ENCODE data around the gene GRIK1.

The GRIK1 gene

DNA sequence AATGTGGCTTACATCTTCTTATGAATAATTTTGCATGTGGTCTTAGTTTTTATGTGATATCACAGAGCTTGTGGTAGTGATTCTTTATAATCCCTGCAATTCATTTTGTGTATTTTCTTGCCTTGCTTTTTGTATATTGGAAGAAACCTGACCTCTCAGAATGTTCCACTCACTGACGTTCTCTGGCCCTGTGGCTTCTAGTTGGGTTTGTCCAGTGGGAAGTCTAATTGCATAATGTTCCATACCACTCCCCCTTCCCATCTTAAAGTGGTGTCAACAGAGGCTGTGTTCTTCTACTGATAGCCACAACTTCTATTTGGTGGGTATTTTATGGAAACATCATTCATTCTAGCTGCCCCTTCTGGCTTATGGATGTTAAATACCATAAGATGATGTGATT lies 415.7 kb downstream of the GRIK1 start:
- Histone ChIP-seq H3K9ac (ENCODE audit: low read length) (no peak overlapping the region), H3K79me2 (ENCODE audit: control insufficient read depth, insufficient read depth, low read length, poor library complexity) (no peaks in the 10 kb centered on the region), H3K4me2 (ENCODE audit: low read length) (no peak overlapping the region), H2AFZ (ENCODE audit: insufficient read depth, low read length, poor library complexity) (no peak overlapping the region), H3K14ac (ENCODE audit: low read length) (no peak overlapping the region), H2BK5ac (ENCODE audit: low read depth, low read length, poor library complexity) (no peak overlapping the region), H3K4me3 (ENCODE audit: low read depth, low read length) (no peak overlapping the region), H2BK120ac (ENCODE audit: insufficient read depth, low read length, poor library complexity) (no peak overlapping the region), H3K23ac (ENCODE audit: low read length) (no peak overlapping the region), H3K4ac (ENCODE audit: low read depth, low read length) (no peak overlapping the region), H3K79me1 (ENCODE audit: low read length) (no peaks in the 10 kb centered on the region), H3K4me1 (ENCODE audit: control insufficient read depth in 1 of 2, insufficient read depth in 2 of 2, low read length in 2 of 2) (no peaks in the 10 kb centered on the region), H4K8ac (ENCODE audit: low read depth, low read length) (no peak overlapping the region), H4K12ac (ENCODE audit: low read depth, low read length) (no peak overlapping the region), H3K18ac (ENCODE audit: low read length) (no peak overlapping the region), H4K91ac (ENCODE audit: low read depth, low read length) (no peak overlapping the region), H3K27me3 (ENCODE audit: insufficient read depth, low read length) (no peaks in the 10 kb centered on the region), H3K27ac (ENCODE audit: low read depth, low read length) (no peak overlapping the region), H3K36me3 (ENCODE audit: control insufficient read depth in 1 of 2, insufficient read depth in 2 of 2, low read length in 2 of 2) (no peaks in the 10 kb centered on the region), H2AK5ac (ENCODE audit: low read length) (no peak overlapping the region), H2BK12ac (ENCODE audit: low read length) (no peak overlapping the region), H3K9me3 (ENCODE audit: insufficient read depth, low read depth, low read length) (peaks cover 7% of the 10 kb centered on the region)
- whole genome bisulfite sequencing (ENCODE audit: extremely low coverage, insufficient coverage, insufficient read length): no CpG with 5 or more reads among the region's 1 CpG
- DNase-seq: no peak

DNA sequence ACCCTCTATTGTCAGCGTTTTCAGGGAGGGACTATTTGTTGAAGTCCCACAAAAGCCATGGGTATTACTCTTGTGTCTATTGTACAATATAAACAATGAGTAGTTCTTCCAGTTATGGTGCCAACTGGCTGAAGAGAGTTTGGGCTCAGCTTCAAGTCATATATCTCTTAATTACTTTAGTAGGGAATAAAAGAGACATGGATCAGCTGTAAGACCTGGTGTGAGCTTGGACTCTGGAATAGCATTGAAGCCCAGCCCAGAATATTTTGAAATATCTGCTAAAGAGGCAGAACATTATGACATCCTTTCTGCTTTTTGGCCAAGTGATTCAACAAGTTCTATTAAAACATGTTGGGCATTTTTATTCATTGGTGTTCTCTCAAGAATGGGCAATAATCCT lies 416.1 kb downstream of the GRIK1 start:
- Histone ChIP-seq H3K79me1 (ENCODE audit: low read length) (no peaks in the 10 kb centered on the region), H3K4me3 (ENCODE audit: low read depth, low read length) (no peak overlapping the region), H2BK5ac (ENCODE audit: low read depth, low read length, poor library complexity) (no peak overlapping the region), H2AK5ac (ENCODE audit: low read length) (no peak overlapping the region), H2AFZ (ENCODE audit: insufficient read depth, low read length, poor library complexity) (no peak overlapping the region), H3K36me3 (ENCODE audit: control insufficient read depth in 1 of 2, insufficient read depth in 2 of 2, low read length in 2 of 2) (no peaks in the 10 kb centered on the region), H3K9me3 (ENCODE audit: insufficient read depth, low read depth, low read length) (peaks cover 7% of the 10 kb centered on the region), H3K79me2 (ENCODE audit: control insufficient read depth, insufficient read depth, low read length, poor library complexity) (no peaks in the 10 kb centered on the region), H3K4me1 (ENCODE audit: control insufficient read depth in 1 of 2, insufficient read depth in 2 of 2, low read length in 2 of 2) (no peaks in the 10 kb centered on the region), H4K8ac (ENCODE audit: low read depth, low read length) (no peak overlapping the region), H2BK12ac (ENCODE audit: low read length) (no peak overlapping the region), H3K14ac (ENCODE audit: low read length) (no peak overlapping the region), H4K91ac (ENCODE audit: low read depth, low read length) (no peak overlapping the region), H2BK120ac (ENCODE audit: insufficient read depth, low read length, poor library complexity) (no peak overlapping the region), H3K4me2 (ENCODE audit: low read length) (no peak overlapping the region), H3K27ac (ENCODE audit: low read depth, low read length) (no peak overlapping the region), H3K27me3 (ENCODE audit: insufficient read depth, low read length) (no peaks in the 10 kb centered on the region), H3K4ac (ENCODE audit: low read depth, low read length) (no peak overlapping the region), H3K23ac (ENCODE audit: low read length) (no peak overlapping the region), H4K12ac (ENCODE audit: low read depth, low read length) (no peak overlapping the region), H3K18ac (ENCODE audit: low read length) (no peak overlapping the region), H3K9ac (ENCODE audit: low read length) (no peak overlapping the region)
- DNase-seq: no peak
- WGBS (ENCODE audit: extremely low coverage, insufficient coverage, insufficient read length): no CpG with 5 or more reads among the region's 1 CpG

DNA sequence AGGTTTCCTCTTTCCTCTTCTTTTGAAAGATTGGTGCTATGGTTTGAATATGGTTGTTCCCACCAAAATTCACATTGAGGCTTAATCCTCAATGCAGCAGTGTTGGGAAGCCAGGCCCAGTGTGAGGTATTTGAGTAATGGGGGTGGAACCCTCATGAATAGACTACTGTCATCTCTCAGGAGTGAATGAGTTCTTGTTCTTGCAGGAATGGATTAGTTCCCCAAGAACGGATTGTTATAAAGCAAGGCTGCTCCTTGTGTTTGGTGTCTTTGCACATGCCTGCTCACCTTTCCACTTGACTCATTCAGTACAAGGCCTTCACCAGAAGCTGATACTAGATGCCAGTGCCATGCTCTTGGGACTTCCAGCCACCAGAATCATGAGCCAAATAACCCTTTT lies 417.9 kb downstream of the GRIK1 start:
- no peak overlapping the region for H3K14ac ChIP-seq (ENCODE audit: low read length)
- WGBS (ENCODE audit: extremely low coverage, insufficient coverage, insufficient read length): no CpG with 5 or more reads among the region's 1 CpG
- H3K4me2 ChIP-seq (ENCODE audit: low read length): no peak overlapping the region
- no peak overlapping the region for H2AFZ ChIP-seq (ENCODE audit: insufficient read depth, low read length, poor library complexity)
- H2AK5ac ChIP-seq (ENCODE audit: low read length): no peak overlapping the region
- no peak overlapping the region for H3K4ac ChIP-seq (ENCODE audit: low read depth, low read length)
- H3K79me2 ChIP-seq (ENCODE audit: control insufficient read depth, insufficient read depth, low read length, poor library complexity): no peaks in the 10 kb centered on the region
- H3K27ac ChIP-seq (ENCODE audit: low read depth, low read length): no peak overlapping the region
- H4K91ac ChIP-seq (ENCODE audit: low read depth, low read length): no peak overlapping the region
- no peak overlapping the region for H2BK5ac ChIP-seq (ENCODE audit: low read depth, low read length, poor library complexity)
- no peak for DNase-seq
- H3K9ac ChIP-seq (ENCODE audit: low read length): no peak overlapping the region
- H3K9me3 ChIP-seq (ENCODE audit: insufficient read depth, low read depth, low read length): peaks cover 6% of the 10 kb centered on the region
- no peak overlapping the region for H2BK12ac ChIP-seq (ENCODE audit: low read length)
- H3K27me3 ChIP-seq (ENCODE audit: insufficient read depth, low read length): no peaks in the 10 kb centered on the region
- no peaks in the 10 kb centered on the region for H3K4me1 ChIP-seq (ENCODE audit: control insufficient read depth in 1 of 2, insufficient read depth in 2 of 2, low read length in 2 of 2)
- no peak overlapping the region for H4K12ac ChIP-seq (ENCODE audit: low read depth, low read length)
- H3K23ac ChIP-seq (ENCODE audit: low read length): no peak overlapping the region
- no peaks in the 10 kb centered on the region for H3K36me3 ChIP-seq (ENCODE audit: control insufficient read depth in 1 of 2, insufficient read depth in 2 of 2, low read length in 2 of 2)
- H3K79me1 ChIP-seq (ENCODE audit: low read length): no peaks in the 10 kb centered on the region
- H4K8ac ChIP-seq (ENCODE audit: low read depth, low read length): no peak overlapping the region
- no peak overlapping the region for H2BK120ac ChIP-seq (ENCODE audit: insufficient read depth, low read length, poor library complexity)
- H3K18ac ChIP-seq (ENCODE audit: low read length): no peak overlapping the region
- H3K4me3 ChIP-seq (ENCODE audit: low read depth, low read length): no peak overlapping the region

DNA sequence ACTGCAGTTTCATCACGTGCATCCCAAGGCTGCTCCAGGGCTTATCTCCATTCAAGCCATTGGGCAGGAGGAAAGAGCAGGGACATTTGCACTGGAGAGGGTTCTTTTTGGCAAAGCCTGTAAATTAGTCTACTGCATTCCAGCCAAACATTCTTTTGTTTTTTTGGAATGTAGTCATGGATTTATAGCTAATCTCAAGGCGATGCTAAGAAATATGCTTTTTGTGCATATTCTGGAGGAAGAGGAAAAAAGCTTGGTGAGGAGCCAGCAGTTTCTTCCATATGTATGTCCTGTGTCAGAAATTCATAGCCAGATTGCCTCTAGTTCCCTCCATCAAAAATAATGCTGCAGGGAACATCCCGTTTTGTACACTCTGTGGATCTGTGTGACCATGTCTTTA lies 419.6 kb downstream of the GRIK1 start:
- Histone ChIP-seq H3K9me3 (ENCODE audit: insufficient read depth, low read depth, low read length) (no peaks in the 10 kb centered on the region), H2BK12ac (ENCODE audit: low read length) (no peak overlapping the region), H3K79me1 (ENCODE audit: low read length) (no peaks in the 10 kb centered on the region), H2AK5ac (ENCODE audit: low read length) (no peak overlapping the region), H3K4me3 (ENCODE audit: low read depth, low read length) (no peak overlapping the region), H3K4me1 (ENCODE audit: control insufficient read depth in 1 of 2, insufficient read depth in 2 of 2, low read length in 2 of 2) (no peaks in the 10 kb centered on the region), H2BK120ac (ENCODE audit: insufficient read depth, low read length, poor library complexity) (no peak overlapping the region), H3K4ac (ENCODE audit: low read depth, low read length) (no peak overlapping the region), H3K27ac (ENCODE audit: low read depth, low read length) (no peak overlapping the region), H4K12ac (ENCODE audit: low read depth, low read length) (no peak overlapping the region), H4K91ac (ENCODE audit: low read depth, low read length) (no peak overlapping the region), H3K4me2 (ENCODE audit: low read length) (no peak overlapping the region), H2BK5ac (ENCODE audit: low read depth, low read length, poor library complexity) (no peak overlapping the region), H3K9ac (ENCODE audit: low read length) (peak overlapping the region; percentile 27), H3K14ac (ENCODE audit: low read length) (no peak overlapping the region), H3K23ac (ENCODE audit: low read length) (no peak overlapping the region), H3K18ac (ENCODE audit: low read length) (no peak overlapping the region), H3K36me3 (ENCODE audit: control insufficient read depth in 1 of 2, insufficient read depth in 2 of 2, low read length in 2 of 2) (no peaks in the 10 kb centered on the region), H2AFZ (ENCODE audit: insufficient read depth, low read length, poor library complexity) (no peak overlapping the region), H3K27me3 (ENCODE audit: insufficient read depth, low read length) (no peaks in the 10 kb centered on the region), H3K79me2 (ENCODE audit: control insufficient read depth, insufficient read depth, low read length, poor library complexity) (no peaks in the 10 kb centered on the region), H4K8ac (ENCODE audit: low read depth, low read length) (no peak overlapping the region)
- no CpG with 5 or more reads among the region's 3 CpGs for WGBS (ENCODE audit: extremely low coverage, insufficient coverage, insufficient read length)
- DNase-seq: no peak

Measured in trophoblast cell (in vitro differentiated cells and primary cell).